Omental fat pad (tissue), 4 donors: ENCODE measurements around the gene PAX8. TPM values are rescaled to one million over a fixed set of nuclear protein-coding genes. Genes with fewer than 3 reads are reported as not detected.

ENCODE experiments used
- ATAC-seq: fragments of 150-250 bp; one replicate; pipeline ENCODE4 v1.9.1; 2016; ENCODE audit warnings: mild to moderate bottlenecking, moderate library complexity; ENCODE audit not compliant: low FRiP score
- DNase-seq: peaks from one replicate; pipeline ENCODE4 v3.0.0-alpha.2; 2019; ENCODE audit warnings: low spot score
- total RNA-seq, 4 donors: library from RNA; depleted of rRNA; stranded (reverse); fragments of >200 nt; gene quantifications; one replicate each; pipeline ENCODE4 v1.1.0, GENCODE V29; 2016
- TF ChIP-seq, protein P1 (sequence below), 3 donors: fragments of 450-650 bp; IDR thresholded peaks; one replicate each; pipeline ENCODE4 v1.5.1; 2016 to 2017; ENCODE audit warnings: antibody characterized with exemption in 3 of 3, mild to moderate bottlenecking in 3 of 3, moderate library complexity in 2 of 3

PAX8 gene
- total RNA-seq, 4 donors from 2014 or later: 2.8 to 9.4 (median 5.8) TPM

DNA sequence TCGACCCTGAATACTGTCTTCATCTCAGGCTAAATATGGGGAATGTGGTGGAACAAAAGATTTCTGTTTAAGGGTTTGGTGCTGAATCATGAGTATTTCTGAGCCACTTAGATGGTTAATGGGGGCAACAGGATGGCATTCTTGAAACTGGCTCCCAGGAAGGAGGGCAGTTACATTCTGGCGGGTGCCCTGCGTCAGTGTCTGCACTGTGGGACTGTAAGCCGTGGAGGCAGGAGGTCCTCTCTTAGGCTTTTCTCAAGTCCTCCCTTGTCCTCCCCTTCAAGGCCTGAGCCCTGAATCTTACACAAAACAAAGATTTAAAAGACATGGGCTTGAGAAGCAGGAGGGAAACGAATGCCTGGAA, 59.2 kb downstream of the PAX8 start:
- no peak for ATAC-seq
- DNase-seq: no peak
- TF ChIP-seq, protein P1, sequence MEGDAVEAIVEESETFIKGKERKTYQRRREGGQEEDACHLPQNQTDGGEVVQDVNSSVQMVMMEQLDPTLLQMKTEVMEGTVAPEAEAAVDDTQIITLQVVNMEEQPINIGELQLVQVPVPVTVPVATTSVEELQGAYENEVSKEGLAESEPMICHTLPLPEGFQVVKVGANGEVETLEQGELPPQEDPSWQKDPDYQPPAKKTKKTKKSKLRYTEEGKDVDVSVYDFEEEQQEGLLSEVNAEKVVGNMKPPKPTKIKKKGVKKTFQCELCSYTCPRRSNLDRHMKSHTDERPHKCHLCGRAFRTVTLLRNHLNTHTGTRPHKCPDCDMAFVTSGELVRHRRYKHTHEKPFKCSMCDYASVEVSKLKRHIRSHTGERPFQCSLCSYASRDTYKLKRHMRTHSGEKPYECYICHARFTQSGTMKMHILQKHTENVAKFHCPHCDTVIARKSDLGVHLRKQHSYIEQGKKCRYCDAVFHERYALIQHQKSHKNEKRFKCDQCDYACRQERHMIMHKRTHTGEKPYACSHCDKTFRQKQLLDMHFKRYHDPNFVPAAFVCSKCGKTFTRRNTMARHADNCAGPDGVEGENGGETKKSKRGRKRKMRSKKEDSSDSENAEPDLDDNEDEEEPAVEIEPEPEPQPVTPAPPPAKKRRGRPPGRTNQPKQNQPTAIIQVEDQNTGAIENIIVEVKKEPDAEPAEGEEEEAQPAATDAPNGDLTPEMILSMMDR (IDR thresholded peaks at IDR 0.05): no peak

GRCh38 chr2:113219092-113219441, 59.7 kb downstream of the PAX8 start:
- TF ChIP-seq, protein P1 (IDR thresholded peaks at IDR 0.05): no peak
- ATAC-seq (no peak), DNase-seq (no peak)

- DNase-seq: no peak
- TF ChIP-seq, protein P1 (IDR thresholded peaks at IDR 0.05): no peak
- peak; percentile 27 for ATAC-seq
These were observed 60.2 kb downstream of the PAX8 start for GRCh38 chr2:113218283-113219091.

- DNase-seq (no peak), ATAC-seq (no peak)
- TF ChIP-seq, protein P1 (IDR thresholded peaks at IDR 0.05): no peak
These were observed 61.1 kb downstream of the PAX8 start for GRCh38 chr2:113217455-113218282.

DNA sequence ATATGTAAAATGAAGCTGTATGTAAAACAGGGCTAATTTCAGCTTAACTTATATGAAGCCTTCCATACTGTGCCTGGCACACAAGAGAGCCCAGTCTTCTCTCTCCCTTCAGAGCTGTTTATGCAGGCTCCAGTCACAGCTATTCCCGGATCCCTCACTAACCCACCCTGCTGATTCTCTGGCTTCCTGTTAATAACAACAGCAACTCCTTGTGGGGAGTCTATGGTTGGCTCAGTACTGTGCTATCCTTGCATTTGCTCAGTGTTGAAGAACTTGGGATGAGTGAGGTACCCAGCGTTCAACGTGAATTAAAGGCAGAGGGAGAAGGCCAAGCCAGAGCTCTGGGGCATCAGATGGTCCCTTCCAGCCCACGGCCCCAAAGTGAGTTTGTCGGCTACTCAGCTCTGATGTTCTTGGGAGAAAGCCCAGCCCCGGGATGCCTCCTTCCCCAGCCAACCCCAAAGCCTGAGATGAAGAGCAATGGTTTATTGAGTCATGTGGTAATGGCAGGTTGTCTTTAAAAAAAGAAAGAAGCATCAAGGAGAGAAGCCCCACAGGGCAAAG, 61.7 kb downstream of the PAX8 start:
- DNase-seq: no peak
- TF ChIP-seq, protein P1 (IDR thresholded peaks at IDR 0.05): no peak
- ATAC-seq: no peak

- DNase-seq (no peak), ATAC-seq (no peak)
- TF ChIP-seq, protein P1 (IDR thresholded peaks at IDR 0.05): no peak
These were observed 62.4 kb downstream of the PAX8 start for GRCh38 chr2:113216321-113216720.
